Measurements from ENCODE around the gene EPB41L4A. TPM values are rescaled to one million over a fixed set of nuclear protein-coding genes. Genes with fewer than 3 reads are reported as not detected.

The EPB41L4A gene
- total and polyA plus RNA-seq, 2 donors (not counting 3 experiments of a cell fraction or from before 2014, with no cell fraction given) = 6.0 to 17.9 TPM

DNA sequence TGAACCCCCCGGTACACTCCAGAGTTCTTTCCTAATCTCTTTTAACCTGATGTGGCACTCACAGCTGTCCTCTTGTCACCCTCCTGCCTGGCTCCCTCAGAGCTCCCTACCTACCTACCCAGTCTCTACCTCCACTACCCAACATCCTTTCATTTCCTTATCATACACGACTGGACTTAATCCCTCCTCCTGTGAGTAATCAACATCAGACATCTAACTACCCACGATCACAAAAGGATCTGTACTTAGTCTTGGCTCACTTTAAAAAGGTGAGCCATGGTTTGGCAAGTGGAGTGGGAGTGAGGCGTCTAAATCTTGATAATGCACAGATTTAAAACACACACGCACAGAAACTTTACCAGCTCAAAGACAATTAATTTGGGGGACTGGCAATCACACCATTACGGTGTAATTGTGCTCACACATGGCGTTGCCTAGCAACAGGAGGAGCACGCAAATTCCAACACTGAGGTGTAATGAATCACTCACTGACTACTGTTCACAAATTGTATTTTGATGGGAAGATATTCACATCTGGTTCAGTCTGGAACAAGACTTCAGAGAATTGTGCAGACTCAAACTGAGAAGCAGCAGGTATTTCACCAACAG is 235.9 kb downstream of the EPB41L4A start:
- dilution Hi-C loops (cut with MboI; ENCODE audit: extremely low pct_ligation_motif_present, low sequenced_read_pairs) = no loop called here
- Histone ChIP-seq H2AFZ (ENCODE audit: low read depth, low read length) (no peak overlapping the region), H3K4me1 (ENCODE audit: control insufficient read depth, extremely low read depth, insufficient read depth, low read length) (no peaks in the 10 kb centered on the region), H4K20me1 (replicated peaks; ENCODE audit: control insufficient read depth, extremely low read depth, insufficient read depth, low read length) (no peaks in the 10 kb centered on the region), H3K4me3 (replicated peaks in 1 of 3; ENCODE audit: insufficient read depth in 1 of 3, low read depth in 1 of 3, low read length in 3 of 3) (no peak overlapping the region), H3K9ac (replicated peaks; ENCODE audit: extremely low read depth, insufficient read depth, low read length) (no peak overlapping the region), H3K27ac (ENCODE audit: insufficient read depth, low read depth, low read length) (no peak overlapping the region), H3K27me3 (ENCODE audit: control insufficient read depth in 2 of 2, insufficient read depth in 2 of 2, low read length in 2 of 2) (no peaks in the 10 kb centered on the region), H3K79me2 (ENCODE audit: control insufficient read depth, insufficient read depth, low read length) (no peaks in the 10 kb centered on the region), H3K9me3 (replicated peaks; ENCODE audit: control insufficient read depth, insufficient read depth, low read length) (no peaks in the 10 kb centered on the region), H3K4me2 (ENCODE audit: insufficient read depth, low read length) (no peak overlapping the region), H3K9me1 (replicated peaks; ENCODE audit: control insufficient read depth, extremely low read depth, insufficient read depth, low read length) (no peaks in the 10 kb centered on the region), H3K36me3 (ENCODE audit: control insufficient read depth in 2 of 2, extremely low read depth in 1 of 2, insufficient read depth in 2 of 2, low read length in 2 of 2) (no peaks in the 10 kb centered on the region)
- BruUV-seq (replicated peaks) = no TSS peak
- TF ChIP-seq MYC (IDR thresholded peaks at IDR 0.05; ENCODE audit: low read depth, low read length) (no peak), EZH2 (IDR thresholded peaks at IDR 0.05; ENCODE audit: borderline replicate concordance, low read depth, low read length, severe bottlenecking) (no peak), POLR2AphosphoS5 (IDR thresholded peaks at IDR 0.05; ENCODE audit: insufficient read depth, low read depth, low read length) (no peak), GATA2 (IDR thresholded peaks at IDR 0.05; ENCODE audit: insufficient read depth, insufficient read length, low read depth, low read length) (no peak), FOS (IDR thresholded peaks at IDR 0.05; ENCODE audit: borderline replicate concordance, insufficient read depth, low read length) (no peak), JUN (IDR thresholded peaks at IDR 0.05; ENCODE audit: borderline replicate concordance, insufficient read depth, insufficient read length, low read depth) (no peak), POLR2A (IDR thresholded peaks at IDR 0.05; ENCODE audit: low read depth, low read length) (no peak)
- TF ChIP-seq, protein P1, sequence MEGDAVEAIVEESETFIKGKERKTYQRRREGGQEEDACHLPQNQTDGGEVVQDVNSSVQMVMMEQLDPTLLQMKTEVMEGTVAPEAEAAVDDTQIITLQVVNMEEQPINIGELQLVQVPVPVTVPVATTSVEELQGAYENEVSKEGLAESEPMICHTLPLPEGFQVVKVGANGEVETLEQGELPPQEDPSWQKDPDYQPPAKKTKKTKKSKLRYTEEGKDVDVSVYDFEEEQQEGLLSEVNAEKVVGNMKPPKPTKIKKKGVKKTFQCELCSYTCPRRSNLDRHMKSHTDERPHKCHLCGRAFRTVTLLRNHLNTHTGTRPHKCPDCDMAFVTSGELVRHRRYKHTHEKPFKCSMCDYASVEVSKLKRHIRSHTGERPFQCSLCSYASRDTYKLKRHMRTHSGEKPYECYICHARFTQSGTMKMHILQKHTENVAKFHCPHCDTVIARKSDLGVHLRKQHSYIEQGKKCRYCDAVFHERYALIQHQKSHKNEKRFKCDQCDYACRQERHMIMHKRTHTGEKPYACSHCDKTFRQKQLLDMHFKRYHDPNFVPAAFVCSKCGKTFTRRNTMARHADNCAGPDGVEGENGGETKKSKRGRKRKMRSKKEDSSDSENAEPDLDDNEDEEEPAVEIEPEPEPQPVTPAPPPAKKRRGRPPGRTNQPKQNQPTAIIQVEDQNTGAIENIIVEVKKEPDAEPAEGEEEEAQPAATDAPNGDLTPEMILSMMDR (IDR thresholded peaks at IDR 0.05; ENCODE audit: extremely low read depth in 1 of 2, insufficient read depth in 1 of 2, low read depth in 1 of 2, low read length in 2 of 2) = no peak
- TF ChIP-seq, protein P2, sequence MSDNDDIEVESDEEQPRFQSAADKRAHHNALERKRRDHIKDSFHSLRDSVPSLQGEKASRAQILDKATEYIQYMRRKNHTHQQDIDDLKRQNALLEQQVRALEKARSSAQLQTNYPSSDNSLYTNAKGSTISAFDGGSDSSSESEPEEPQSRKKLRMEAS (IDR thresholded peaks at IDR 0.05; ENCODE audit: insufficient read depth, insufficient read length) = no peak
- CTCF ChIA-PET = interaction anchor here (2.7 kb wide), 1 partner anchor 237 kb away, joined by 11 read pairs; no protein-coding TSS in a partner anchor
- intact Hi-C loops (cut with micrococcal nuclease) = no loop called here
- DNase-seq (ENCODE audit: low read depth, low spot score) = no peak
- POLR2A ChIA-PET = no interaction called here
- FAIRE-seq = no peak
